GM18498 (cell line): ENCODE data around the gene MRPL45.

Source experiments
- ATAC-seq: cut with Tn5 transposase; IDR thresholded peaks from one replicate; pipeline ENCODE4 v1.9.1; 2021; ENCODE audit warnings: mild to moderate bottlenecking, moderate library complexity; ENCODE audit not compliant: unreplicated experiment

Gene MRPL45

GRCh38 chr17:38324772-38325171, 27.8 kb downstream of the MRPL45 start:
- ATAC-seq, result no peak

GRCh38 chr17:38325221-38325851, 28.4 kb downstream of the MRPL45 start:
- no peak for ATAC-seq

- no peak for ATAC-seq
Observed at GRCh38 chr17:38326996-38327792, 30.2 kb downstream of the MRPL45 start.

GRCh38 chr17:38327936-38328335, 31.0 kb downstream of the MRPL45 start:
- no peak for ATAC-seq

- no peak for ATAC-seq
Observed at GRCh38 chr17:38328620-38329019, 31.7 kb downstream of the MRPL45 start.

GRCh38 chr17:38329284-38329683, 32.3 kb downstream of the MRPL45 start:
- ATAC-seq, result no peak

- ATAC-seq, result no peak
Observed at GRCh38 chr17:38329808-38330730, 33.1 kb downstream of the MRPL45 start.

GRCh38 chr17:38330941-38331411, 34.0 kb downstream of the MRPL45 start:
- no peak for ATAC-seq

GRCh38 chr17:38332735-38333134, 35.8 kb downstream of the MRPL45 start:
- no peak for ATAC-seq

GRCh38 chr17:38333635-38334295, 36.8 kb downstream of the MRPL45 start:
- no peak for ATAC-seq

- no peak for ATAC-seq
Observed at GRCh38 chr17:38334480-38335364, 37.8 kb downstream of the MRPL45 start.

- ATAC-seq, result no peak
Observed at GRCh38 chr17:38336838-38337237, 39.9 kb downstream of the MRPL45 start.

GRCh38 chr17:38338053-38338452, 41.1 kb downstream of the MRPL45 start:
- no peak for ATAC-seq

- no peak for ATAC-seq
Observed at GRCh38 chr17:38338535-38338934, 41.6 kb downstream of the MRPL45 start.

GRCh38 chr17:38339891-38340290, 42.9 kb downstream of the MRPL45 start:
- ATAC-seq, result no peak

- ATAC-seq, result no peak
Observed at GRCh38 chr17:38341035-38341721, 44.2 kb downstream of the MRPL45 start.

GRCh38 chr17:38342886-38343607, 46.1 kb downstream of the MRPL45 start:
- ATAC-seq, result no peak

- ATAC-seq, result no peak
Observed at GRCh38 chr17:38343608-38344419, 46.8 kb downstream of the MRPL45 start, which contains the start of gene GPR179. Gene GPR179, minus strand, starts transcription at chr17:38343956. Its CDS starts 167 bp downstream, at chr17:38343789.
